ENCODE data around the gene SLC24A4. TPM values are rescaled to one million over a fixed set of nuclear protein-coding genes. Genes with fewer than 3 reads are reported as not detected.

SLC24A4 gene
- total RNA-seq, 1 donor from 2014 or later = not detected

GRCh38 chr14:92460916-92461579, 138.1 kb downstream of the SLC24A4 start:
- TF ChIP-seq, protein P1, sequence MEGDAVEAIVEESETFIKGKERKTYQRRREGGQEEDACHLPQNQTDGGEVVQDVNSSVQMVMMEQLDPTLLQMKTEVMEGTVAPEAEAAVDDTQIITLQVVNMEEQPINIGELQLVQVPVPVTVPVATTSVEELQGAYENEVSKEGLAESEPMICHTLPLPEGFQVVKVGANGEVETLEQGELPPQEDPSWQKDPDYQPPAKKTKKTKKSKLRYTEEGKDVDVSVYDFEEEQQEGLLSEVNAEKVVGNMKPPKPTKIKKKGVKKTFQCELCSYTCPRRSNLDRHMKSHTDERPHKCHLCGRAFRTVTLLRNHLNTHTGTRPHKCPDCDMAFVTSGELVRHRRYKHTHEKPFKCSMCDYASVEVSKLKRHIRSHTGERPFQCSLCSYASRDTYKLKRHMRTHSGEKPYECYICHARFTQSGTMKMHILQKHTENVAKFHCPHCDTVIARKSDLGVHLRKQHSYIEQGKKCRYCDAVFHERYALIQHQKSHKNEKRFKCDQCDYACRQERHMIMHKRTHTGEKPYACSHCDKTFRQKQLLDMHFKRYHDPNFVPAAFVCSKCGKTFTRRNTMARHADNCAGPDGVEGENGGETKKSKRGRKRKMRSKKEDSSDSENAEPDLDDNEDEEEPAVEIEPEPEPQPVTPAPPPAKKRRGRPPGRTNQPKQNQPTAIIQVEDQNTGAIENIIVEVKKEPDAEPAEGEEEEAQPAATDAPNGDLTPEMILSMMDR (conservative IDR thresholded peaks at IDR 0.05; ENCODE audit: low read depth, low read length) = no peak
- DNase-seq (ENCODE audit: low read depth) = no peak
- no peak overlapping the region for H3K4me3 ChIP-seq (ENCODE audit: low read depth, low read length)

DNA sequence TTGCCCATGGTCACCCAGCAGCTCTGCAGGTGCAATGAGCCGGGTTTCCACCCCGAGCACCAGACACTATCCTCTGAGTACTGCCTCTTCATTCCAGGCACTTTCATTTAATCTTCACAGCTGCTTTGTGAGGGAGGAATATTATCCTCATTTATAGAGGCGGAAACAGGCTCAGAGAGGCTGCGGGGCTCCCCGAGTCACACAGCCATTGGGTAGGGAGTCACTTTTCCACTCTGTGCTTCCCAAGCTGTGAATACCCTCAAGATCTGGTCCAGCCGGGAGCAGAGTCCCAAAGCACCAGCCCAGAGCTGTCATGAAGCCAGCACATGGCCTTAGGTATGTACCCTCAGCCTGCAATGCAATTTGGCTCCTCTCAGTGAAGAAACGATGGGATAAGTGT, 138.9 kb downstream of the SLC24A4 start:
- TF ChIP-seq, protein P1 (conservative IDR thresholded peaks at IDR 0.05; ENCODE audit: low read depth, low read length) = no peak
- DNase-seq (ENCODE audit: low read depth) = no peak
- no peak overlapping the region for H3K4me3 ChIP-seq (ENCODE audit: low read depth, low read length)

- no peak overlapping the region for H3K4me3 ChIP-seq (ENCODE audit: low read depth, low read length)
- no peak for DNase-seq (ENCODE audit: low read depth)
These were observed 139.6 kb downstream of the SLC24A4 start for GRCh38 chr14:92462568-92462967.

DNA sequence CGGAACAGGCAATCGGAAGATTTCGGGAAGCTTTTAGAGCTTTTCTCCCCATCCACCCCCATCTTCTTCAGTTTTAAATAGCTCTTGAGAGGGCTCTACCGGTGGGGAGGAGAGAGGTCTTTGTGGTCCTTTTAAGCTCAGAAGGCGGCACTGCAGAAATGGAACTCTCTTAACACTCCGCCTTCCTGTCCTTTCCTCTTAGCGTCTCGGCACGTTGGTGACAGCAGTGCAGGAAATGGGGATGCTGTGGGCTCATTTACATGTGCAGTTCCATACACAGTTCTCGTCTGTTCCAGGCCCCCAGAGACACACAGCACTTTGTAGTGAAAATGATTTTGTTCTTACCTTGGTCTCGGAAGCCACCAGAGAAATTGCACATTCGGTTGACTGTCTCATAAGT, 140.2 kb downstream of the SLC24A4 start:
- TF ChIP-seq, protein P1 (conservative IDR thresholded peaks at IDR 0.05; ENCODE audit: low read depth, low read length) = no peak
- DNase-seq (ENCODE audit: low read depth) = no peak
- H3K4me3 ChIP-seq (ENCODE audit: low read depth, low read length) = no peak overlapping the region

More at GRCh38 chr14:92462568-92462967, 139.6 kb downstream of the SLC24A4 start:
- TF ChIP-seq, protein P1 (conservative IDR thresholded peaks at IDR 0.05; ENCODE audit: low read depth, low read length) = no peak

DNA sequence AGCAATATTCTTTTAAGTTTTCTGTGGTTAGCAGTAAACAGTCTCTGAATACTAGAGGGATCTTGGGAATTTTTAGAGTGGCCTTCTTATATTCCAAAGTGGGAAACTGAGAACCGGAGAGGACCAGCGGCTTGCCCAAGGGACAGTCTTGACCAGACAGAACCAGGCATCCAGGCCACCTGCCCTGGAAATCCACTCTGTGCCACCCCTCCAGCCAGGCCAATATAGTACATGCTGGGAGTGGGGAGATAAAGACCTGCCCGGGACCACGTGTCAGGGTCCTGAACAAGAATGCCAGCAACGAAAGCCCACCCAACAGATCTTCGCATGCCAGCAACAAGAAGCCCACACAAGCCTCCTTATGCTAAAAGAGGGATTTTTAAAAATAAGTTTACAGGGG, 141.2 kb downstream of the SLC24A4 start:
- no peak for DNase-seq (ENCODE audit: low read depth)
- H3K4me3 ChIP-seq (ENCODE audit: low read depth, low read length) = no peak overlapping the region
- TF ChIP-seq, protein P1 (conservative IDR thresholded peaks at IDR 0.05; ENCODE audit: low read depth, low read length) = no peak

GRCh38 chr14:92464716-92465115, 141.8 kb downstream of the SLC24A4 start:
- no peak for DNase-seq (ENCODE audit: low read depth)
- TF ChIP-seq, protein P1 (conservative IDR thresholded peaks at IDR 0.05; ENCODE audit: low read depth, low read length) = no peak
- H3K4me3 ChIP-seq (ENCODE audit: low read depth, low read length) = no peak overlapping the region

Data from epithelial cell of proximal tubule (primary cell).